ENCODE measurements around the gene PEX1.

DNA sequence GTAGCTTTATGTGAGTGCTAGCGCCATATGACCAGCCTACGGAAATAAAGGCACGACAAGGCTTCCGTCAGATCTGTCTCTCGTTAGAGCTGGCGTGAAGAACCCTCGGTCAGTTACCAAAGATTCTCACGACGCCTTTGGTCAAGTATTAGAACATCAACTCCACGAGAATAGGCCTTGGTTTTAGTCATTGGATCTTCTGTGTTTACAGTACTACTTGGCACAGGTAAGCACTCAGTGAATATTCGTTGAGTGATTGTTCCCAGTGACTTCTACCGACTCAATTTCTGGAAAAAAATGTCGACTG, 591 bp upstream of the PEX1 start:
- TF ChIP-seq, protein P1, sequence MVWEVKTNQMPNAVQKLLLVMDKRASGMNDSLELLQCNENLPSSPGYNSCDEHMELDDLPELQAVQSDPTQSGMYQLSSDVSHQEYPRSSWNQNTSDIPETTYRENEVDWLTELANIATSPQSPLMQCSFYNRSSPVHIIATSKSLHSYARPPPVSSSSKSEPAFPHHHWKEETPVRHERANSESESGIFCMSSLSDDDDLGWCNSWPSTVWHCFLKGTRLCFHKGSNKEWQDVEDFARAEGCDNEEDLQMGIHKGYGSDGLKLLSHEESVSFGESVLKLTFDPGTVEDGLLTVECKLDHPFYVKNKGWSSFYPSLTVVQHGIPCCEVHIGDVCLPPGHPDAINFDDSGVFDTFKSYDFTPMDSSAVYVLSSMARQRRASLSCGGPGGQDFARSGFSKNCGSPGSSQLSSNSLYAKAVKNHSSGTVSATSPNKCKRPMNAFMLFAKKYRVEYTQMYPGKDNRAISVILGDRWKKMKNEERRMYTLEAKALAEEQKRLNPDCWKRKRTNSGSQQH (CRISPR knock-in tag; IDR thresholded peaks at IDR 0.05; ENCODE audit: low read depth) = no peak; the same call in 1 of the 2 replicates
- no peak for TF ChIP-seq ZNF24 (IDR thresholded peaks at IDR 0.05)
